HG03196 (cell line): ENCODE results near the gene AKAP8.
"Not testable (repeated sequence)": the region's sequence is repeated elsewhere in the genome, so short reads cannot be mapped to it uniquely, and the experiment has no call there.

Source experiments
- ATAC-seq: cut with Tn5 transposase; IDR thresholded peaks from one replicate; pipeline ENCODE4 v1.9.1; 2021; ENCODE audit not compliant: unreplicated experiment

Gene AKAP8

DNA sequence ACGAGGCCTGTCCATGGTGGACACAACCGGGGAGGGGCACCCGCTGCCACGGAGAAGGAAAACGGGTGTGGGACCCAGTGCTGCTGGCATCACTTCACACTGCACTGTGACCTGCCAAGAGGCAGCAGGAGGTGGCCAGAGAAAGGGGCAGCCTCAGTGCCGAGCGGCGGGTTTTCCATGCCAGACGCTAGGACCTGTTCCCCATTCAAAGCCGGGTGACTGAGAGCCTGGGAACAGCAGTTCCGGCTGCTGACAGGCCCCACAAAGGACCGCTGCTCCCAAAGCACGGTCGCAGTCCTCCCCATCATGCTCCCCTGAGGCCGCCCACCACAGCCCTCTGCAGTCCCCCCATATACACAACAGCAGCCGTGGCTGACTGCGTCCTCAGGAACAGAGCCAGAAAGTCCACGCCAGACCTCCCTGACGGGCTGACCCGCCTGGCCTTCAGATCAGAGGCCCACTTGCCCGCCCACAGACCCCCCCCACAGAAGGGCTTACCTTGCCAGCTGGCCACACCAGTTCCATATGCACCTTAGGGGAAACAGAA lies 5.4 kb downstream of the AKAP8 start:
- no peak for ATAC-seq

DNA sequence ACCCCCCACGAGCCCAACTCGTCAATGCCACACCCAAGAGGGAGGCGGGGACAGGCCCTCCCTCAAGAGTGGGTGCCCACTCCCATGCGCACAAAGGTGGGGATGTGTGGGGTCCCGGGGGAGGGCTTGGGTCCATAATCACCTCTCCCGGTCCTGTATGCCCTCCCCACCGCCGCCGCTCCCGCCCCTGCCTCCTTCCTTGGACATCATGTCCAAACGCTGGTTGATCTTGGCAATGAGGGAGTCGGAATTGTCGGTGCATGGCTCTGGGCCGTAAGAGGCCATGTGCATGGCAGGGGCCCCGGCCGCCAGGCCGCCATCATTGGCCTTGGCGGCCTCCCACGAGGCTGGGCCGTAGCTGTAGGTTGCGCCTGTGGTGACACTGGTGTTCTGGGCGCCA lies 5.9 kb downstream of the AKAP8 start:
- no peak for ATAC-seq

- ATAC-seq, result no peak
Observed at GRCh38 chr19:15372891-15373301, 6.7 kb downstream of the AKAP8 start.

GRCh38 chr19:15372470-15372869 lies 7.1 kb downstream of the AKAP8 start:
- no peak for ATAC-seq

GRCh38 chr19:15371786-15372380 lies 7.7 kb downstream of the AKAP8 start:
- ATAC-seq, result no peak

GRCh38 chr19:15371119-15371518 lies 8.5 kb downstream of the AKAP8 start:
- no peak for ATAC-seq

DNA sequence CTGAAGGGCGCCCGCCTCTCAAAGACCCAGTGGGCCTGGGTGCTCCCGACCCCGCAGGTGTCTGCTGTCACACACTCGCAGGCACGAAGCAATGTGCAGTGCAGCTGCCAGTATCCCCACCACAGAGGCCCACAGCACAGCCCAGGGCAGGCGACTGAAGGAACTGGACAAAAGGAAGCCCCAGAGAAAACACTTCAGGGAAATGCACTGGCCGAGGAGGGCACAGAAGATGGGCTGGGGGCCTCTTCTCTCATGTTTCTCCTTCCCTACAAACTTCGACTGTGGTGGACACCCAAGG lies 10.0 kb downstream of the AKAP8 start:
- no peak for ATAC-seq

DNA sequence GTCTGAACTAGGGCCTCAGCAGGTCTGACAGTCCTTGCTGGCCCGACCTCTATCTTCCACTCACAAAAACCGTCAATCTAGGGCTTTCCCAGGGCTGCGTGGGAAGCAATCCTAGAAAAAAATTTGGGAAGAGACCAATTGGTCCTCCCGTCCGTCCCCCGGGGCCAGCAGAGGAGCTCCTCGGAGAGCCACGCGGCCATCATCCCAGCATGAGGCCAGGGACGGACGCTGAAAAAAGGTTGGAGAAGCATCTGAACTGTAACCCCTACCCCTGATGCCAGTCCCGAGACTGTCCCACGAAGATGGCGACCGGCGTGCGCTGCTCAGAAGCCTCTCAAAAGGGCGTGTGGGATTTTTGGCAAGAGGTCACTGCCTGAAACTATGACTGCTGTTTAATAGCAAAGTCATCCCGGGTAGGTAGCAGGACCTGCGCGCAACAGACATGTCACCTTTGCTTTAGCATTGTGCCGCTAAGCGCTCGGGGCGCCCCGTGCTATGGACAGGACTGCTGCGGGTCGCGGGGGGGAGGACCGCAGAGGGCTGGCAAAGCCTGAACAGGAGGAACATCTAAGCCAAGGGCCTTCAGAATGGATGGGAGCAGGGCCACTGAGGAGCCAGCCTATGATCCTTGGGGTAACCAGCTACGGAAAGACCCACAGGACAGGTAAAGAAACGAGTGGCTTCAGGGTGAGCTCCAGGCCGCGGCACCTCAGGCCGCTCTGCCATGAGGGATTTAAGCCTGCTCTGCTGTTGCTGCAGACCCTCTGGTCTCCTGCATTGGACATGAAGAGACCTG lies 10.6 kb downstream of the AKAP8 start:
- ATAC-seq, result no peak

GRCh38 chr19:15368051-15368632 lies 11.4 kb downstream of the AKAP8 start:
- ATAC-seq, result no peak

DNA sequence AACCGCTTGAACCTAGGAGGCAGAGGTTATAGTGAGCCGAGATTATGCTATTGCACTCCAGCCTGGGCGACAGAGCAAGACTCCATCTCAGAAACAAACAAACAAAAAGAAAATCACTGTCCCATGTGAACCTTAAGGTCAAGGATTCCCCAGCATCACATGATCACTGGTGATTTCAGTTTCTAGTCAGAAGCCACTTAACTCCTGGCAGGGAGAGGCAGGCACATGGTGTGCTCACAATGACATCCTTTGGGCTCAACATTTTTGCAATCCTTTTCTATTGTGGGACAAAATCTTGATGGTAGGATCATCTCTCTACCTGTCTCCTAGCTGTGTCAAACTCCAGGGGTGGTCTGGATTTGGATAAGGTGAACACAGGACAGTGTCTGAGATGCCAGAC lies 12.1 kb downstream of the AKAP8 start:
- ATAC-seq, result no peak

GRCh38 chr19:15365264-15365663 lies 14.3 kb downstream of the AKAP8 start:
- no peak for ATAC-seq

GRCh38 chr19:15363791-15364190 lies 15.8 kb downstream of the AKAP8 start:
- ATAC-seq, result not testable (repeated sequence)

DNA sequence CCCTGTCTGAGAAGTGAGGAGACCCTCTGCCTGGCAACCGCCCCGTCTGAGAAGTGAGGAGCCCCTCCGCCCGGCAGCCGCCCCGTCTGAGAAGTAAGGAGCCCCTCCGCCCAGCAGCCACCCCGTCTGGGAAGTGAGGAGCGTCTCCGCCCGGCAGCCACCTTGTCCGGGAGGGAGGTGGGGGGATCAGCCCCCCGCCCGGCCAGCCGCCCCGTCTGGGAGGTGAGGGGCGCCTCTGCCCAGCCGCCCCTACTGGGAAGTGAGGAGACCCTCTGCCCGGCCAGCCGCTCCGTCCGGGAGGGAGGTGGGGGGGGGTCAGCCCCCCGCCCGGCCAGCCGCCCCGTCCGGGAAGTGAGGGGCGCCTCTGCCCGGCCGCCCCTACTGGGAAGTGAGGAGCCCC lies 16.5 kb downstream of the AKAP8 start:
- ATAC-seq, result not testable (repeated sequence)

DNA sequence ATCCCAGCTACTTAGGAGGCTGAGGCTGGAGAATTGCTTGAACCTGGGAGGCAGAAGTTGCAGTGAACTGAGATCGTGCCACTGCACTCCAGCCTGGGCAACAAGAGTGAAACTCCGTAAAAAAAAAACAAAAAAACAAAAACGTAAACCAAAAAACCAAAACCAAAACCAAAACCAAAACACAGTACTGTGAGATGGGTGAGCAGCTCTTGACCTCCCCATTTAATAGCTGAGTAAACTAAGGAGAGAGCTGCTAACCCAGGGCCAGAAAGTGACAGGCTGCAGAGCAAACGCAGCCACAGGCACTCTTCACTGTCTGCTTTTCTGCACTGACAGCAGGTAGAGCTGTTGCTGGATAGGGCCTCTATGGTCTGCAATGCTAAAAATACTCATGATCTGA lies 19.6 kb downstream of the AKAP8 start:
- ATAC-seq, result not testable (repeated sequence)

GRCh38 chr19:15358918-15359317 lies 20.7 kb downstream of the AKAP8 start:
- no peak for ATAC-seq

GRCh38 chr19:15357906-15358305 lies 21.7 kb downstream of the AKAP8 start:
- no peak for ATAC-seq

GRCh38 chr19:15354566-15355296 lies 24.9 kb downstream of the AKAP8 start:
- ATAC-seq, result no peak

- no peak for ATAC-seq
Observed at GRCh38 chr19:15353908-15354307, 25.7 kb downstream of the AKAP8 start.

DNA sequence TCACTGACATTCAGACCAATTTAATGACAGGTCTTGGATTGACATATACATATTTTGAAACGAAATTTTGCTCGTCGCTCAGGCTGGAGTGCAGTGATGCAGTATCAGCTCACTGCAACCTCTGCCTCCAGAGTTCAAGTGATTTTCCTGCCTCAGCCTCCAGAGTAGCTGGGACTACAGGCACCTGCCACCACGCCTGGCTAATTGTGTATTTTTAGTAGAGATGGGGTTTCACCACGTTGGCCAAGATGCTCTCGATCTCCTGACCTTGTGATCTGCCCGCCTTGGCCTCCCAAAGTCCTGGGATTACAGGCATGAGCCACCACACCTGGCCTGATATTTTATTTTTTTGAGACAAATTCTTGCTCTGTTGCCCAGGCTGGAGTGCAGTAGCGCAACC lies 27.1 kb downstream of the AKAP8 start:
- ATAC-seq, result not testable (repeated sequence)

DNA sequence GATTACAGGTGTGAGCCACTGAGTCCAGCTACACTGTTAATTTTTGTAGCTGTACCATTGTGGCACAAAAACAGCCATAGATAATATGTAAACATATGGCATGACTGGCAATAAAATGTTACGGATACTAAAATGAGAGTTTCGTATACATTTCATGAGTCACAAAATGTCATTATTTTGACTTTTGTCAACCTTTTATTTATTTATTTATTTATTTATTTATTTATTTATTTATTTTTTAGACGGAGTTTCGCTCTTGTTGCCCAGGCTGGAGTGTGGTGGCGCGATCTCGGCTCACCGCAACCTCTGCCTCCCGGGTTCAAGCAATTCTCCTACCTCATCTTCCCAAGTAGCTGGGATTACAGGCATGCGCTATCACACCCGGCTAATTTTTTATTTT lies 38.3 kb downstream of the AKAP8 start:
- ATAC-seq, result not testable (repeated sequence)

- no peak for ATAC-seq
Observed at GRCh38 chr19:15340086-15340485, 39.5 kb downstream of the AKAP8 start.

DNA sequence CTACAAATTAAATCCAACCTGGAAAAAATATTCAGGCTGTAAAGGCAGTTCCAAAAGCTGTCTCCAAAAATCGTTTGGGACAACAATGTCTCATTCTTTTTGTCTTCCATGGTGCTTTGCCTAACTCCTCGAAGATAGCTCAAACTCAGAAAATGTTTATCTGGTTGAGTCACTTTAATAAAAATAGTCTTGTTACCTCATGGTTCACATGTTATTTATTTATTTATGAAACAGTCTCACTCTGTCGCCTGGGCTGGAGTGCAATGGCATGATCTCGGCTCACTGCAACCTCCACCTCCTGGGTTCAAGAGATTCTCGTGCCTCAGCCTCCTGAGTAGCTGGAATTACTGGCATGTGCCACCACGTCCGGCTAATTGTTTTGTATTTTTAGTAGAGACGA lies 42.4 kb downstream of the AKAP8 start:
- ATAC-seq, result no peak
